Panc1 (cell line): ENCODE results near the gene TPRN.

Experiments
- POLR2AphosphoS5 ChIP-seq: IDR thresholded peaks from 2 replicates; pipeline ENCODE4 v1.6.1; 2012; ENCODE audit warnings: mild to moderate bottlenecking, low read depth, low read length, moderate library complexity
- TF ChIP-seq, protein P1 (sequence below): fragments of 450-650 bp; IDR thresholded peaks from 2 replicates; pipeline ENCODE4 v1.5.1; 2017; ENCODE audit warnings: mild to moderate bottlenecking

DNA sequence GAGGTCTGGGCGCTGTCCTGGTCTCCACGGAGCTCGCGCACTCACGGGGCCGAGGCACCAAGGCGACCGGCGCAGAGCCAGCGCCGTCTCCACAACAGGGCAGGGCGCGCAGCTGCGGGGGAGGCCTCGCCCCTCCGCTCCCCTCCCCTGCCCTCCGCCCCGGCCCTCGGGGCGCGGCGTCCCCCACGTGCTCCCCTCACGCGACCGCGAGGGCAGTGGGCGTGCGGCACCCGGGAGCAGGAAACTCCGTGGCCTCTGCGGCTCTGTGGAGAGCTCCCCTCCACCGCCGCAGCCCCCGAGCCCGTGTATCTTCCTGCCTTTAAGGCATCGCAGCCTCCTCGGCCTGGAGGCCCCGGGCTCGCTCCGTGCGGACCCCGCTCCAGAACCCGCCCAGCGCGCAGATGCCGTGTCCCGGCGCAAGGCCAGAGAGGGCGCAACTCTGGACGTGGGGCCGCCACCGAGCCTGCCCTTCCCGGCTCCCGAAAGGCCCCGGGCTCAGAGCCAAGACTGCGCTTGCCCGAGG lies 39.8 kb upstream of the TPRN start:
- TF ChIP-seq, protein P1, sequence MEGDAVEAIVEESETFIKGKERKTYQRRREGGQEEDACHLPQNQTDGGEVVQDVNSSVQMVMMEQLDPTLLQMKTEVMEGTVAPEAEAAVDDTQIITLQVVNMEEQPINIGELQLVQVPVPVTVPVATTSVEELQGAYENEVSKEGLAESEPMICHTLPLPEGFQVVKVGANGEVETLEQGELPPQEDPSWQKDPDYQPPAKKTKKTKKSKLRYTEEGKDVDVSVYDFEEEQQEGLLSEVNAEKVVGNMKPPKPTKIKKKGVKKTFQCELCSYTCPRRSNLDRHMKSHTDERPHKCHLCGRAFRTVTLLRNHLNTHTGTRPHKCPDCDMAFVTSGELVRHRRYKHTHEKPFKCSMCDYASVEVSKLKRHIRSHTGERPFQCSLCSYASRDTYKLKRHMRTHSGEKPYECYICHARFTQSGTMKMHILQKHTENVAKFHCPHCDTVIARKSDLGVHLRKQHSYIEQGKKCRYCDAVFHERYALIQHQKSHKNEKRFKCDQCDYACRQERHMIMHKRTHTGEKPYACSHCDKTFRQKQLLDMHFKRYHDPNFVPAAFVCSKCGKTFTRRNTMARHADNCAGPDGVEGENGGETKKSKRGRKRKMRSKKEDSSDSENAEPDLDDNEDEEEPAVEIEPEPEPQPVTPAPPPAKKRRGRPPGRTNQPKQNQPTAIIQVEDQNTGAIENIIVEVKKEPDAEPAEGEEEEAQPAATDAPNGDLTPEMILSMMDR, result no peak
- no peak for TF ChIP-seq POLR2AphosphoS5
